Endodermal cell (in vitro differentiated cells): Measurements from ENCODE around the gene SRPX. TPM values are rescaled to one million over a fixed set of nuclear protein-coding genes. Genes with fewer than 3 reads are reported as not detected.
A peak's percentile ranks its signal among the peaks of the same experiment; 100 is the strongest.

Experiments
- DNase-seq: peaks from one replicate; pipeline ENCODE4 v3.0.0-alpha.2; 2017
- H3K27ac ChIP-seq: 2 replicates; pipeline ENCODE4 v1.5.1; 2013; ENCODE audit warnings: mild to moderate bottlenecking, low read depth, low read length, moderate library complexity
- H3K27me3 ChIP-seq: 2 replicates; pipeline ENCODE4 v1.6.1; 2013; ENCODE audit warnings: mild to moderate bottlenecking, low read length, moderate library complexity; ENCODE audit not compliant: insufficient read depth, control insufficient read depth, poor library complexity, severe bottlenecking
- H3K36me3 ChIP-seq: 2 replicates; pipeline ENCODE4 v1.7.0; 2013; ENCODE audit warnings: mild to moderate bottlenecking, low read length, moderate library complexity; ENCODE audit not compliant: control insufficient read depth, insufficient read depth
- H3K4me1 ChIP-seq: one replicate; pipeline ENCODE4 v1.7.0; 2013; ENCODE audit warnings: low read length; ENCODE audit not compliant: control insufficient read depth, insufficient read depth
- H3K4me3 ChIP-seq: 2 replicates; pipeline ENCODE4 v1.5.1; 2013; ENCODE audit warnings: mild to moderate bottlenecking, low read length, moderate library complexity
- H3K9ac ChIP-seq: 2 replicates; pipeline ENCODE4 v1.6.1; 2013; ENCODE audit warnings: mild to moderate bottlenecking, low read length, moderate library complexity; ENCODE audit not compliant: poor library complexity, severe bottlenecking; ENCODE audit errors: extremely low read depth
- H3K9me3 ChIP-seq: 2 replicates; pipeline ENCODE4 v1.6.1; 2013; ENCODE audit warnings: mild to moderate bottlenecking, low read length, moderate library complexity; ENCODE audit not compliant: control insufficient read depth
- H3K27ac Mint-ChIP-seq: 2 replicates; pipeline ENCODE4 v1.8.0; 2020; ENCODE audit warnings: mixed read lengths
- H3K27me3 Mint-ChIP-seq: 2 replicates; pipeline ENCODE4 v1.8.0; 2021; ENCODE audit warnings: mild to moderate bottlenecking, mixed read lengths; ENCODE audit not compliant: insufficient read depth
- H3K36me3 Mint-ChIP-seq: 2 replicates; pipeline ENCODE4 v1.8.0; 2020; ENCODE audit warnings: low read depth, mixed read lengths
- H3K4me1 Mint-ChIP-seq: 2 replicates; pipeline ENCODE4 v1.8.0; 2020; ENCODE audit warnings: mixed read lengths
- H3K4me3 Mint-ChIP-seq: 2 replicates; pipeline ENCODE4 v1.8.0; 2020; ENCODE audit warnings: mild to moderate bottlenecking, moderate library complexity, mixed read lengths
- H3K9me3 Mint-ChIP-seq: 2 replicates; pipeline ENCODE4 v1.8.0; 2020; ENCODE audit warnings: mild to moderate bottlenecking, mixed read lengths
- WGBS, 2 experiments: methylation state at CpG; one replicate each; pipeline versions ENCODE4 v1.1.5 to v1.1.7; 2013; ENCODE audit warnings: missing lambda C conversion rate in 2 of 2, mixed read lengths in 1 of 2; ENCODE audit not compliant: insufficient coverage in 1 of 2, insufficient read length in 1 of 2; 5-methylcytosine and 5-hydroxymethylcytosine counted together
- total RNA-seq, 2 donors: library from RNA; stranded (reverse); fragmentation: NEBNext Ultra II Directional in 1 of 2; extraction: Animal tissue kit (Norgen Biotek cat#: 25700) in 1 of 2; gene quantifications; 2 replicates in 1 of 2; 3 replicates in 1 of 2; pipeline ENCODE4 v1.2.1, GENCODE V29; 2021
- TF ChIP-seq, protein P1 (sequence below): fragments of 200-600 bp; sonication (generic); conservative IDR thresholded peaks from 2 replicates; pipeline ENCODE4 v1.5.0; 2021; ENCODE audit warnings: antibody characterized with exemption, mild to moderate bottlenecking

SRPX gene
- total RNA-seq, 2 donors from 2014 or later = 1.8 to 3.4 TPM

DNA sequence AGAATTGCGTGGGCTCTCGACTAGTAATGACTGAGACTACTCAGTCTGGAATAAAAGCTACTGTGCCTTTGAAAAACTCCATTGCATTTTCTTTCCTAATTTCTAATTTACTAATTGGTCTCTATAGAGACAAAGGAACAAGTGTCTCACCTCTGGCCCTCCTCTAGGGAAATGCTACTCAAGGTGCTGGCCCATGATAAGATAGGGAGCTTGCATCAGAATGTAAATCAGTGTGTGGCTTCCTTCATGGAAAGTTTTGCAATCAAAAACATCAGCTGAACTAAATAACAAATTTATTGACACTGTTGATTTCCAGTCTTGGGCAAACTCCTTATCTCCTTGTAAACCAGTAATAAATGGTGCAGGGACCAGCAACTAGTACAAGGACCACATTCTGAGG lies 81.8 kb downstream of the SRPX start:
- no peaks in the 10 kb centered on the region for H3K27me3 Mint-ChIP-seq
- WGBS, 2 experiments = 87% methylated on average over 2 of the region's 2 CpGs; no CpG with 5 or more reads in 1 of the 2 experiments
- no peak for DNase-seq
- Histone ChIP-seq H3K9me3 (no peaks in the 10 kb centered on the region), H3K4me3 (no peak overlapping the region), H3K4me1 (peaks cover 7% of the 10 kb centered on the region), H3K27me3 (no peaks in the 10 kb centered on the region), H3K27ac (no peak overlapping the region), H3K9ac (no peak overlapping the region), H3K36me3 (no peaks in the 10 kb centered on the region)
- no peaks in the 10 kb centered on the region for H3K36me3 Mint-ChIP-seq
- peaks cover 12% of the 10 kb centered on the region for H3K4me1 Mint-ChIP-seq
- no peak overlapping the region for H3K27ac Mint-ChIP-seq
- peaks cover 37% of the 10 kb centered on the region for H3K9me3 Mint-ChIP-seq
- no peak overlapping the region for H3K4me3 Mint-ChIP-seq
- TF ChIP-seq, protein P1, sequence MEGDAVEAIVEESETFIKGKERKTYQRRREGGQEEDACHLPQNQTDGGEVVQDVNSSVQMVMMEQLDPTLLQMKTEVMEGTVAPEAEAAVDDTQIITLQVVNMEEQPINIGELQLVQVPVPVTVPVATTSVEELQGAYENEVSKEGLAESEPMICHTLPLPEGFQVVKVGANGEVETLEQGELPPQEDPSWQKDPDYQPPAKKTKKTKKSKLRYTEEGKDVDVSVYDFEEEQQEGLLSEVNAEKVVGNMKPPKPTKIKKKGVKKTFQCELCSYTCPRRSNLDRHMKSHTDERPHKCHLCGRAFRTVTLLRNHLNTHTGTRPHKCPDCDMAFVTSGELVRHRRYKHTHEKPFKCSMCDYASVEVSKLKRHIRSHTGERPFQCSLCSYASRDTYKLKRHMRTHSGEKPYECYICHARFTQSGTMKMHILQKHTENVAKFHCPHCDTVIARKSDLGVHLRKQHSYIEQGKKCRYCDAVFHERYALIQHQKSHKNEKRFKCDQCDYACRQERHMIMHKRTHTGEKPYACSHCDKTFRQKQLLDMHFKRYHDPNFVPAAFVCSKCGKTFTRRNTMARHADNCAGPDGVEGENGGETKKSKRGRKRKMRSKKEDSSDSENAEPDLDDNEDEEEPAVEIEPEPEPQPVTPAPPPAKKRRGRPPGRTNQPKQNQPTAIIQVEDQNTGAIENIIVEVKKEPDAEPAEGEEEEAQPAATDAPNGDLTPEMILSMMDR = no peak

GRCh38 chrX:38138157-38138891 lies 82.3 kb downstream of the SRPX start:
- TF ChIP-seq, protein P1 = peak; percentile 25
- Mint-ChIP-seq H3K4me1 (peaks cover 12% of the 10 kb centered on the region), H3K4me3 (no peak overlapping the region), H3K27me3 (no peaks in the 10 kb centered on the region), H3K27ac (no peak overlapping the region), H3K9me3 (peaks cover 31% of the 10 kb centered on the region), H3K36me3 (no peaks in the 10 kb centered on the region)
- H3K4me1 ChIP-seq = peaks cover 7% of the 10 kb centered on the region
- 60% methylated on average over 1 of the region's 2 CpGs; no CpG with 5 or more reads in 1 of the 2 experiments for WGBS, 2 experiments
- H3K4me3 ChIP-seq = no peak overlapping the region
- H3K36me3 ChIP-seq = no peaks in the 10 kb centered on the region
- no peak overlapping the region for H3K27ac ChIP-seq
- peak; percentile 53 for DNase-seq
- no peaks in the 10 kb centered on the region for H3K9me3 ChIP-seq
- no peaks in the 10 kb centered on the region for H3K27me3 ChIP-seq
- no peak overlapping the region for H3K9ac ChIP-seq

DNA sequence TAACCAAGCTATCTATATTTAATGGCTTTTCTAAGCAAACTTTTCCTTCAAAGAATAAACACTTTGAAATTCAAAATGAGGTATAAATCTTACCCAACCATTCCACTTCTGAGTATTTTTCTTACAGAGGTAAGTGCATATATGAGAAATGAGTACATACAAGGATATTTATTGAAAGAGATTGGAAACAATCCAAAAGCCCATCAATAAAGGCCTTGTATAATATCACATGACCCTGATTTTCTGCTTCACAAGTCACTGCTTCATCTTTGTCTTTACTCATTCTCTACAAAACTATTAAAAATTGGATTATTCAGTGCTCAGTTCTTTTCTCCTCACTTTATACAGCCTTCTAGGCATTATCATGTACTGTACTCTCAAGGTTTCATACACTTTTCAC lies 91.3 kb downstream of the SRPX start:
- Mint-ChIP-seq H3K4me3 (no peak overlapping the region), H3K4me1 (no peaks in the 10 kb centered on the region), H3K27me3 (no peaks in the 10 kb centered on the region), H3K9me3 (peaks cover 31% of the 10 kb centered on the region), H3K27ac (no peak overlapping the region), H3K36me3 (no peaks in the 10 kb centered on the region)
- no peak overlapping the region for H3K27ac ChIP-seq
- no peak overlapping the region for H3K4me3 ChIP-seq
- H3K27me3 ChIP-seq = no peaks in the 10 kb centered on the region
- DNase-seq = no peak
- TF ChIP-seq, protein P1 = no peak
- H3K9me3 ChIP-seq = no peaks in the 10 kb centered on the region
- H3K36me3 ChIP-seq = no peaks in the 10 kb centered on the region
- no peaks in the 10 kb centered on the region for H3K4me1 ChIP-seq
- no peak overlapping the region for H3K9ac ChIP-seq
